ENCODE data around the gene CES4A.
A peak's percentile ranks its signal among the peaks of the same experiment; 100 is the strongest.
"Not testable (repeated sequence)": the region's sequence is repeated elsewhere in the genome, so short reads cannot be mapped to it uniquely, and the experiment has no call there.

Gene CES4A

DNA sequence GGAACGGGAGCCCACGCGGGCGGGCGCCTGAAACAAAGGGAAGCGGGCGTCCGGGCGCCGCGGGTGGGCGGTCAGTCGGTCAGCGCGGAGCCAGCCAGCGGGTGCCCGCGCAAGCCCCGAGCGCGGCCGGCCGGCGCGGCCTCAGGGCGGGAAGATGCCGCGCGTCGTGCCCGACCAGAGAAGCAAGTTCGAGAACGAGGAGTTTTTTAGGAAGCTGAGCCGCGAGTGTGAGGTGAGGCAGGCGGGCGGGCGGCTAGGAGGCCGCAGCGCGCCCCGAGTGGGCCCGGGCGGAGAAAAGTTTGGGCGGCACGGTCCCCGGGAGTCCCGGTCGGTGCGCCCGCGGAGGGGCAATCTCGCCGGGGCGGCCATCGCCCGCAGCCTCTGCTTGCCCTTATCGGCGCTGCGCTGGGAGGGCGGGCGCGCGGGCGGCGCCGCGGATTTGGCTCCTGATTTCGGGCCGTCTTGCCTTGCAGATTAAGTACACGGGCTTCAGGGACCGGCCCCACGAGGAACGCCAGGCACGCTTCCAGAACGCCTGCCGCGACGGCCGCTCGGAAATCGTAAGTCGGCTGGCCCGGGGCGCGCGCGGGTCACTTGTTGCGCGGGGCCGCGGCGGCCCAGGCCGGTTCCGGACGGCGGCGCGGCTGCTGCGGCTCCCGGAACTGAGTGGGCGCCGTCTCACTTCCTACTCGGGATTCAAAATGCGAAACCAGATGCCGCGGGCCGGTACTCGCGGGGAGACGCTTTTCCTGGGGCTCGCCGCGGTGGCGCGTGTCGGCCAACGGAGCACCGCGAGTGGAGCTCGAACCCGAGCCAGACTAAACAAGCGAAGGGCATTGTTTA lies 41.1 kb downstream of the CES4A start:
- ATAC-seq: peak; percentile 34
- Mint-ChIP-seq H3K4me3 (peak overlapping the region; percentile 88), H3K27ac (peak overlapping the region; percentile 81), H3K27me3 (no peaks in the 10 kb centered on the region), H3K9me3 (no peaks in the 10 kb centered on the region), H3K4me1 (peaks cover 47% of the 10 kb centered on the region), H3K36me3 (ENCODE audit: low read depth) (peaks cover 30% of the 10 kb centered on the region)
- peak; percentile 71 for DNase-seq

GRCh38 chr16:67030221-67030962 lies 42.0 kb downstream of the CES4A start:
- Mint-ChIP-seq H3K36me3 (ENCODE audit: low read depth) (peaks cover 37% of the 10 kb centered on the region), H3K4me3 (peak overlapping the region; percentile 88), H3K4me1 (peaks cover 51% of the 10 kb centered on the region), H3K27ac (peak overlapping the region; percentile 81), H3K27me3 (no peaks in the 10 kb centered on the region), H3K9me3 (no peaks in the 10 kb centered on the region)
- ATAC-seq (no peak), DNase-seq (no peak)

- H3K4me1 Mint-ChIP-seq: peaks cover 52% of the 10 kb centered on the region
Measured at GRCh38 chr16:67034487-67034886, 46.1 kb downstream of the CES4A start.

GRCh38 chr16:67035364-67035763 lies 47.0 kb downstream of the CES4A start:
- peaks cover 57% of the 10 kb centered on the region for H3K36me3 Mint-ChIP-seq (ENCODE audit: low read depth)
- H3K4me1 Mint-ChIP-seq: peaks cover 53% of the 10 kb centered on the region
- no peak for DNase-seq
- no peaks in the 10 kb centered on the region for H3K9me3 Mint-ChIP-seq
- H3K27ac Mint-ChIP-seq: no peak overlapping the region
- no peaks in the 10 kb centered on the region for H3K27me3 Mint-ChIP-seq
- no peak overlapping the region for H3K4me3 Mint-ChIP-seq
- no peak for ATAC-seq

More at GRCh38 chr16:67034487-67034886, 46.1 kb downstream of the CES4A start:
- Mint-ChIP-seq H3K27me3 (no peaks in the 10 kb centered on the region), H3K4me3 (no peak overlapping the region), H3K9me3 (no peaks in the 10 kb centered on the region), H3K27ac (peak overlapping the region; percentile 7), H3K36me3 (ENCODE audit: low read depth) (peaks cover 55% of the 10 kb centered on the region)
- no peak for DNase-seq
- no peak for ATAC-seq

DNA sequence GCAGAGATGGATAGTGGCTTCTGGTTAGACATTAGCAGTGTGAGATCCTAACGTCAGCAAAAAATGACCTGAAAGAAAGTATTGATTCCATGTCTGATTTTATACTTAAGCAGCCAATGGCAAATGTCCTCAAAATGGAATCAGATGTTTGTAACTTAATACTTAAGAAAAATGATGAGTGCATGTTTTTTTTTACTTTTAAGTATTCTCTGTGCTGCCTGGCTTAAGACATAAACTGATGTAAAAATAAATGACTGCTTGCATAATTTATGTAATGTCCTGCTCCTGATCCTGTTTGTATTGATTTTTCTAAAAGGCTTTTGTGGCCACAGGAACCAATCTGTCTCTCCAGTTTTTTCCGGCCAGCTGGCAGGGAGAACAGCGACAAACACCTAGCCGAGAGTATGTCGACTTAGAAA lies 47.9 kb downstream of the CES4A start:
- ATAC-seq (no peak), DNase-seq (no peak)
- Mint-ChIP-seq H3K27me3 (no peaks in the 10 kb centered on the region), H3K9me3 (no peaks in the 10 kb centered on the region), H3K4me1 (peaks cover 53% of the 10 kb centered on the region), H3K36me3 (ENCODE audit: low read depth) (peaks cover 61% of the 10 kb centered on the region), H3K27ac (no peak overlapping the region), H3K4me3 (no peak overlapping the region)

GRCh38 chr16:67039260-67040020 lies 51.1 kb downstream of the CES4A start:
- no peak for ATAC-seq
- Mint-ChIP-seq H3K4me1 (peaks cover 38% of the 10 kb centered on the region), H3K9me3 (no peaks in the 10 kb centered on the region), H3K27ac (no peak overlapping the region), H3K4me3 (no peak overlapping the region), H3K36me3 (ENCODE audit: low read depth) (peaks cover 47% of the 10 kb centered on the region), H3K27me3 (no peaks in the 10 kb centered on the region)
- DNase-seq: no peak

GRCh38 chr16:67040166-67040565 lies 51.8 kb downstream of the CES4A start:
- DNase-seq (no peak), ATAC-seq (no peak)
- H3K36me3 Mint-ChIP-seq (ENCODE audit: low read depth): peaks cover 42% of the 10 kb centered on the region
- H3K27me3 Mint-ChIP-seq: no peaks in the 10 kb centered on the region
- no peaks in the 10 kb centered on the region for H3K9me3 Mint-ChIP-seq
- H3K4me3 Mint-ChIP-seq: no peak overlapping the region
- H3K4me1 Mint-ChIP-seq: peaks cover 31% of the 10 kb centered on the region
- H3K27ac Mint-ChIP-seq: no peak overlapping the region

DNA sequence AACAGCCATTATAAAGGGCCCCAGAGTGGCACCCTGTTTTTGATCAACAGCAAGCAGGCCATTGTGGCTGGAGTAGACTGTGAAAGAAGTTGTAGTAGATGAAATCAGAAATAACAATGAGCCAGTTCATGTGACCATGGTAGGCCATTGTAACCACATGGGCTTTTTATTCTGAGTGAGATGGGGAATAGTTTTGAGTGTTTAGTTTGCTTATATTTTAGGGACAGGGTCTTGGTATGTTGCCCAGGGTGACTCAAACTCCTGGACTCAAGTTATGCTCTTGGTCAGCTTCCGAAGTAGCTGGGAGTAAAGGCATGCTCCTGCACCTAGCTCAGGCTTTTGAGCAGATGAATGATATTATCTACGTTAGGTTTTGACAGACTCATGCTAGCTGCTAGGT lies 52.5 kb downstream of the CES4A start:
- H3K9me3 Mint-ChIP-seq: no peaks in the 10 kb centered on the region
- peaks cover 25% of the 10 kb centered on the region for H3K4me1 Mint-ChIP-seq
- H3K27ac Mint-ChIP-seq: no peak overlapping the region
- H3K27me3 Mint-ChIP-seq: no peaks in the 10 kb centered on the region
- DNase-seq: no peak
- ATAC-seq: no peak
- no peak overlapping the region for H3K4me3 Mint-ChIP-seq
- peaks cover 41% of the 10 kb centered on the region for H3K36me3 Mint-ChIP-seq (ENCODE audit: low read depth)

DNA sequence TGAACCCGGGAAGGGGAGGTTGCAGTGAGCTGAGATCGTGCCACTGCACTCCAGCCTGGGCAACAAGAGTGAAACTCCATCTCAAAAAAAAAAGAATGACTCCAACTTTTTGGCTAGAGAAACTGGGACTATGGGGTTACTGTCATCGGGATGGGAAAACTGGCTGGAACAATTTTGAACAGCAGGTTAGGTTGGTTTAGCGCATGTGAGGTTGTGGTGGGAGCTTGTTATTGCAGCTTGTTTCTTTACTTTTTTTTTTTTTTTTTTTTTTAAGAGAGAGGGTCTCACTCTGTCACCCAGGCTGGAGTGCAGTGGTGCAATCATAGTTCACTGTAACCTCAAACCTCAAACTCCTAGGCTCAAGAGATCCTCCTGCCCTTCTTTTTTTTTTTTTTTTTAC lies 53.1 kb downstream of the CES4A start:
- H3K4me1 Mint-ChIP-seq: peaks cover 23% of the 10 kb centered on the region
- not testable (repeated sequence) for H3K4me3 Mint-ChIP-seq, DNase-seq, ATAC-seq, H3K27ac Mint-ChIP-seq, H3K27me3 Mint-ChIP-seq, H3K9me3 Mint-ChIP-seq
- H3K36me3 Mint-ChIP-seq (ENCODE audit: low read depth): peaks cover 40% of the 10 kb centered on the region

DNA sequence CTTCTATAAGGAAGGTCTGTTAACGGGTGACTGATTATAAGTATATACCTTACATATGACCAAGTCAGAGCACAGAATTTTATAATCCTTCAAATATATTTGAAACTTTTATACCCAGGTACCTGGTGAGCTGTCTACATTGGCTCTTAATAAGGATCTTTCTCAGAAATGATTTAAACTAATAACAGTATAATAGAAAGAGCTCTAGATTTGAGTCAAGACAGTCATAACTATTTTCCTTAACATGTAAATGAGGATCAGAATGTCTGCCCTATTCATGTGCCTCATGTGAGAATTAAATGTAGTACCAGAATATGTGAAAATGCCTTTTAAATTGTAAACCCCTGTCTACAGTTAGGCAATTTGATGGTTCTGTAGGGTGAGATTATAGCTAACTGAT lies 55.0 kb downstream of the CES4A start:
- peaks cover 37% of the 10 kb centered on the region for H3K36me3 Mint-ChIP-seq (ENCODE audit: low read depth)
- H3K4me3 Mint-ChIP-seq: no peak overlapping the region
- no peak overlapping the region for H3K27ac Mint-ChIP-seq
- no peaks in the 10 kb centered on the region for H3K27me3 Mint-ChIP-seq
- H3K9me3 Mint-ChIP-seq: no peaks in the 10 kb centered on the region
- ATAC-seq (no peak), DNase-seq (no peak)
- H3K4me1 Mint-ChIP-seq: peaks cover 19% of the 10 kb centered on the region

DNA sequence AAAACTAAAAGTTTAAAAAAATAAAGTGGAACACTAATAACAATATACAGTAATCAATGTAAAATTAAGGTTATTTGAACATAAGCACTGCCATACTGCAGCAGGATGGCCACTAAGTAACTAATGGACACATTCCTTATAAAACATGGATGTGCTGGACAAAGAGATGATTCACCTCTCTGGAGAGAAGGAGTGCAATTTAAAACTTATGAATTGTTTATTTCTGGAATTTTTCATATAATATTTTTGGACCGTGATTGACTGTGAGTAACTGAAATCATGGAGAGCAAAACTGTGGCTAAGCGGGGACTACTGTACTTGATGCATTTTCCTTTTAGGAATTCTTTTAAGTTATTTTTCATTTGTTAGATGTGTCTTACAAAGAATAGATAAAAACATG lies 62.4 kb downstream of the CES4A start:
- ATAC-seq (no peak), DNase-seq (no peak)
- Mint-ChIP-seq H3K9me3 (no peaks in the 10 kb centered on the region), H3K27me3 (no peaks in the 10 kb centered on the region), H3K4me3 (no peak overlapping the region), H3K4me1 (peaks cover 34% of the 10 kb centered on the region), H3K27ac (no peak overlapping the region), H3K36me3 (ENCODE audit: low read depth) (peaks cover 17% of the 10 kb centered on the region)

- Mint-ChIP-seq H3K9me3 (no peaks in the 10 kb centered on the region), H3K4me3 (no peak overlapping the region), H3K36me3 (ENCODE audit: low read depth) (peaks cover 18% of the 10 kb centered on the region), H3K27ac (peak overlapping the region; percentile 80), H3K4me1 (peaks cover 45% of the 10 kb centered on the region), H3K27me3 (no peaks in the 10 kb centered on the region)
- ATAC-seq (no peak), DNase-seq (no peak)
Measured at GRCh38 chr16:67052399-67052798, 64.0 kb downstream of the CES4A start.

DNA sequence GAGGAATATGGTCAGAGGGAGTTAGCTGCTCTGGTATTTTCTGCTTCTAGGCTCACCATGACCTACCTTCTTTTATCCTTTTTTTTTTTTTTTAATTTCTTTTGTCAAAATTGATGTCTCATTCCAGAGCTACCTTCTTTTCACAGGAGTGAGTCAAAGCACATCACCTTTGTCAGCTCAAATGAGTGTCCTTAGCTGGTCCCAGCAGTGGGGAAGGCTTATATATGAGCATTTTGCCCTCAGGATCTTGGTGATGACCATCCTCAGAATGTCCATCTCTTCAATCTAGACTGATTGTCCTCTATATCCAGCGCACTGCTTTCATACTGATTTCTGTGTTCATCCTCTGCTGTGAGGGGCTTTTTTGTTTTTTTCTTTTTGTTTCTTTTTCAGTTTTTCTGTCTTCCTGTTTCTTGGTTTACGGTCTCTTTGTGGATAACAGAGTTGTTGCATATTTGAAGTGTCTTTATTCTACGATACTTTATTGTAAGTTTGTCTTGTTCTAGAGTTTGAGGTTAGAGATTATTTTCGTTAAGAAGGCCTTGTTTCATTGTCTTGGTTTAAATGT lies 65.5 kb downstream of the CES4A start:
- DNase-seq: no peak
- H3K4me1 Mint-ChIP-seq: peaks cover 52% of the 10 kb centered on the region
- no peaks in the 10 kb centered on the region for H3K27me3 Mint-ChIP-seq
- H3K9me3 Mint-ChIP-seq: no peaks in the 10 kb centered on the region
- H3K4me3 Mint-ChIP-seq: peak overlapping the region; percentile 54
- peaks cover 22% of the 10 kb centered on the region for H3K36me3 Mint-ChIP-seq (ENCODE audit: low read depth)
- H3K27ac Mint-ChIP-seq: peak overlapping the region; percentile 80
- ATAC-seq: no peak

DNA sequence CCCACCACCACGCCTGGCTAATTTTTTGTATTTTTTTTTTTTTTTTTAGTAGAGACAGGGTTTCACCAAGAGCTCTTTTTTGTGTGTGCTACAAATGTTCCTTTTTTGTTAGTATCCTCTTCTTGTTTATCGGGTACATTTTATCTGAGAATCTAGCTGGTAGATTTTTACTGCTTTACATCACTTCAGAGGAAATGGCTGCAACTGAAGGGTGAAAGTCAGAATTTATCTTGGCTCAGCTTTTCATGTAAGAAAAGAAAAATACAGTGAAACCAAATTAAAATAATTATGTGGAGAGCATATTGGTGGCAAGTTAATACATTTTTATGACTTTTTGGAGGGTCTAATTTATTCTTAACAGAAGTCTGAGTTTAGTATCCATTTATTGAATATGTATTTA lies 66.5 kb downstream of the CES4A start:
- peaks cover 22% of the 10 kb centered on the region for H3K36me3 Mint-ChIP-seq (ENCODE audit: low read depth)
- peaks cover 54% of the 10 kb centered on the region for H3K4me1 Mint-ChIP-seq
- DNase-seq: no peak
- no peak overlapping the region for H3K27ac Mint-ChIP-seq
- no peaks in the 10 kb centered on the region for H3K27me3 Mint-ChIP-seq
- no peaks in the 10 kb centered on the region for H3K9me3 Mint-ChIP-seq
- ATAC-seq: no peak
- H3K4me3 Mint-ChIP-seq: no peak overlapping the region

All from activated naive CD8-positive, alpha-beta T cell treated with anti-CD3 and anti-CD28 coated beads, Interleukin-2, amount 50 U/mL, for 24 hours (primary cell).